GM12891 (cell line): ENCODE measurements around the gene ULK3.

Experiments used
- DNase-seq: peaks from one replicate; pipeline ENCODE4 v3.0.0; 2011; ENCODE audit warnings: low spot score; ENCODE audit not compliant: insufficient read length
- FAIRE-seq: peaks from 2 replicates; lab custom pipeline; 2011; peaks lifted over from hg19 to GRCh38; lab: Jason Lieb, UNC
- PAX5 ChIP-seq: IDR thresholded peaks from 2 replicates; pipeline ENCODE4 v1.6.1; 2011; ENCODE audit warnings: low read length, moderate library complexity, mild to moderate bottlenecking; ENCODE audit not compliant: insufficient read depth, severe bottlenecking
- POLR2A ChIP-seq: IDR thresholded peaks from 2 replicates; pipeline ENCODE4 v1.6.1; 2011; ENCODE audit warnings: low read depth, low read length, control low read depth
- POLR2AphosphoS5 ChIP-seq: IDR thresholded peaks from 2 replicates; pipeline ENCODE4 v1.6.1; 2011; ENCODE audit warnings: low read depth, low read length, control low read depth
- POU2F2 ChIP-seq: IDR thresholded peaks from 2 replicates; pipeline ENCODE4 v1.6.1; 2011; ENCODE audit warnings: low read depth, mild to moderate bottlenecking, control low read depth, low read length, moderate library complexity
- SPI1 ChIP-seq: IDR thresholded peaks from 2 replicates; pipeline ENCODE4 v1.6.1; 2011; ENCODE audit warnings: low read depth, low read length, control low read depth
- TAF1 ChIP-seq: IDR thresholded peaks from 2 replicates; pipeline ENCODE4 v1.6.1; 2011; ENCODE audit warnings: low read depth, low read length, control low read depth

The ULK3 gene

GRCh38 chr15:74856537-74856936, 13.6 kb upstream of the ULK3 start:
- FAIRE-seq: no peak
- no peak for DNase-seq
- TF ChIP-seq POLR2AphosphoS5 (no peak), PAX5 (no peak), SPI1 (no peak), POLR2A (no peak), POU2F2 (no peak), TAF1 (no peak)

DNA sequence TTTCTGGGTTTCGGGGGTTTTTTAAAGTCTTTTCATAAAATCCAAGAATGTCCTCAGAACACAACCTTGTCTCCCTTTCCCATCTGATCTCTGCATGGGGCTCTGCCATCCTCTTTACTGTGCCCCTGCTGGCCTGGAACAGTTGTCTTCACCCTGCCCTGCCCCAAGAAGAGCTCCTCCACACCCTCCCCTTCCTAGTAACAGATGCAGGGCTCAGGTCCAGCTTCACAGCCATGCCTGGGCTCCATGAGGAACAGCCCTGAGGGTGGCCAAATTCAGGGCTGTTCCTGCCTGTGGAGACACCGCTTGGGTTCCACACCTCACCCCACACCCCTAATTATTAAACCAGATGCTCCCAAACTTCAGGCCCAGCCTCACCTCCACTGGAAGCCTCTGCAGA, 12.9 kb upstream of the ULK3 start:
- DNase-seq (no peak), FAIRE-seq (no peak)
- no peak for TF ChIP-seq POLR2A
- TF ChIP-seq SPI1: no peak
- no peak for TF ChIP-seq POU2F2
- TF ChIP-seq POLR2AphosphoS5: no peak
- TF ChIP-seq TAF1: no peak
- TF ChIP-seq PAX5: no peak

DNA sequence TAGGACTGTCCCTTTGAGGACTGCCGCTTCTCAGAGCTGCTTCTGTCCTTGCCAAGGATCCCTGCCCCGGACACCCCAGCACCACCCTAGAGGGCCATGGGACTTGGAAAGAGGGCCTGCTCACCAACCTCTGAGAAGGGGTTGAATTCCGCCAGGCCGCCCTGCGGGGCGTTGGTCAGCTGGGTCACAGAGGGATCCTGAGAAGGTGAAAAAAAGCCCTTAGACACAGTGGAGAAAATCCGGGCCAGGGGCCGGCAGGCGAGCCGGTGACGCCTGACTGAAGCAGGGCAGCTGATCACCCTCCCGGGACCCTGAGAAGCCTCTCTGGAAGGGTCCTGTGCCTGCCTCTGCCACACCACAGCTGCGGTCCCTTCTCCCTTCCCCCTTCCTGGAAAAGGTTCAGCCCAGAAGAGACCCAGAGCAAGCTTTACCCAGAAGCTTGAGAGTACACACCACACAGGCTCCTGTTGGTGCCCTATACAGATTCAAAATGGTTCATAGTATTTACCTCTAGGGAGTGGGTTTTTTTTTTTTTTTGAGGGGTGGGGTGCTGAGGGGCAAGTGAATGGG, 11.6 kb upstream of the ULK3 start:
- DNase-seq: no peak
- FAIRE-seq: no peak
- TF ChIP-seq POLR2A: no peak
- no peak for TF ChIP-seq POU2F2
- TF ChIP-seq PAX5: no peak
- TF ChIP-seq SPI1: no peak
- TF ChIP-seq POLR2AphosphoS5: no peak
- TF ChIP-seq TAF1: no peak

- FAIRE-seq (no peak), DNase-seq (no peak)
- TF ChIP-seq PAX5 (no peak), SPI1 (no peak), POLR2A (no peak), TAF1 (no peak)
Measured at GRCh38 chr15:74851960-74852359, 9.0 kb upstream of the ULK3 start.

DNA sequence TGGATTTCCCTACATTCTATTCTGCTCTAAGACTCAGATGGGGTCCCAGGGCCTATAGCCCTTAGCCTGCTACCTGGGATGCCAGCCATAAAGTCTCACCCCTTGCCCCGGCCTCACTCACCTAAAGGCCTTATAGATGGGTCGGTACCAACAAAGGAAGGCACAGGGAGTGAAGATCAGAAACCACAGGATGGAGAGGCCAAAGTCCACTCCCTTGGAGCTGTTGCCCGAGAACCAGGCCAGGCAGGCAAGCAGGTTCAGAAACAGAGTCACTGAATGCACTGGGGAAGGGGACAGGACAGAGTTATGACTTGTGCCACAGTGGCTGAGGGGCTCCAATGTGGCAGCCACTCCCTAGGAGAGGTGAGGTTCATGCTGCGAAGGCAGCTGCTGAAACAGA, 7.4 kb upstream of the ULK3 start:
- TF ChIP-seq TAF1 (no peak), SPI1 (no peak), PAX5 (no peak), POLR2A (no peak), POU2F2 (no peak), POLR2AphosphoS5 (no peak)
- FAIRE-seq (no peak), DNase-seq (no peak)

DNA sequence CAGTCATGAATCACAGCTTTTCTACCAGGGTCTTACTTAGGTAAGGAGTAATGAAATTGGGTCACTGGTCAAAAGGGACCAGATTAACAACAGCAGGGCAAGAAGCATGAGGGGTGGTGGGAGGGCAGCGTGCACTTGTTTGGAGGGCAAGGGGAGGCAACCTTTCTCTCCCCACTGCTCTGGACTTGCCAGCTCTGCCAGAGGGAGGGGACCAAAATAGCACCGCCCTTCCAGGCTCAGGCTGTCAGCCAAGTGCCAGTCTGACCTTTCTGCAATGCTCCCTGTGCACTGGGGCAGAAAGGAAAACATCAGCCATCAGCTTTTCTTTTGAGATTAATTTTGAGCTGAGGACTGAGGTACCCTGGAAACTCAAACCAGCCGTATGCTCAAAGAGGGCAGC, 4.5 kb upstream of the ULK3 start:
- TF ChIP-seq SPI1 (no peak), POU2F2 (no peak), TAF1 (no peak), POLR2A (no peak), PAX5 (no peak), POLR2AphosphoS5 (no peak)
- FAIRE-seq (no peak), DNase-seq (no peak)

GRCh38 chr15:74845581-74845980, 2.6 kb upstream of the ULK3 start:
- TF ChIP-seq POU2F2 (no peak), POLR2A (no peak), SPI1 (no peak), POLR2AphosphoS5 (no peak), TAF1 (no peak), PAX5 (no peak)
- DNase-seq (no peak), FAIRE-seq (no peak)

DNA sequence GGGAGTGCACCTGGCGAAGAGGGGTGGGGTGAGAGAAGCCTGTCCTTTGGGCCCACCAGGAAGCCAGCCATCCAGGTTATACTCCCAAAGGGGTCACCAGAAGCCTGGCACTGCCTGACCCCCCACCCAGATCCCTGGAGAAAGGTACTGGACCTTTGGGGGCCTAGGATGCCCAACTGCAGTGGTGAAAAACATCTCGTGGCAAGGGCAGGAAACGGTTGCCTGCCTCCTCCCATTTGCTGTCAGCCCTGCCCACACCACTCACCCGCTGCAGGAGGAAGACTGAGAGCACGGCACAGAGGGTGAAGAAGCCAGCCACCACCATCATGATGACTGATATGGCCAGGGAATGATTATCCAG, 2.2 kb upstream of the ULK3 start:
- DNase-seq (no peak), FAIRE-seq (no peak)
- no peak for TF ChIP-seq POLR2AphosphoS5
- no peak for TF ChIP-seq SPI1
- no peak for TF ChIP-seq POU2F2
- TF ChIP-seq POLR2A: no peak
- TF ChIP-seq PAX5: no peak
- no peak for TF ChIP-seq TAF1

DNA sequence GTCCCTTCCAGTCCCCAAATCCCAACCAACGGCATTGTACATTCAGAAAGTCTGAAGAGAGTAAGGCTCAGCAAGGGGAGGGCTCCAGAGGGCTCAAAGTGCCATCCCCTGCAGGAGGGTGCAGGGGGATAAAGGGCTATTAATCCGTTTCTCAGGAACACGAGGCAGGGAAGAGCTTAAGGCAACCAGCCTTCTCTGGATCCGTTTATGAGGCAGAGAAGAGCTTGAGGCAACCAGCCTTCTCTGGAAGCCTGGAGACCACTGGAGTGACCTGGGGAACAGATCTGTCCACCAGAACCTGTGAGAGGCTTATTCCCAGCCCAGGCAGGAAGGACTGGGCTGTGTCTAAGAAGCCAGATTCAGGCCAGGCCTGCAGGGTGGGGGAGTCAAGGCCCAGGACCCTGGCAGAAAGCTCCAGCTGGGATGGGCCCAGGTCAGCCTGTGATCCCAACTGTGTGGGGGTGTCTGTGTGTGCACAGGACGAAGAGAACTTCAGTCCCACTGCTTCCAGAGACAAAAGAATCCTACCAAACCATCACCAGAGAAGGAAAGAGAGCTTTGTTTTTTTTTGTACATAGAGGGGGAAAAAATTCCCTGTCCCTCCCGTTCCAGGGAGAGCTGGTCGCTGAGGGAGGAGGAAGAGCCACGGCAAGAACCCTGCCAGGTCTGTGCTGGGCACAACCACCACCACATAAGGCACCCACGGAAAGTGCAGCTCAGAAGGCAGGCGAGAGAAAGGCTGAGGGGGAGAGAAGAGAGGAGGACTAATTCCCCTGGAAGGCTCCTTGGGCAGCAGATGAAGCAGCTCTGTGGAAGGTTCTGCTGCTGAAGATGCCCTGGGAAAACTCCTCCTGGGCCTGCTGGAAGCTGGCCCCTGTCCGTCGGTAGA, 1.6 kb upstream of the ULK3 start:
- no peak for FAIRE-seq
- no peak for DNase-seq

More for the DNA sequence above, 1.6 kb upstream of the ULK3 start:
- TF ChIP-seq POLR2A (no peak), SPI1 (no peak), POLR2AphosphoS5 (no peak)
